ENCODE data around the gene LCLAT1. TPM values are rescaled to one million over a fixed set of nuclear protein-coding genes. Genes with fewer than 3 reads are reported as not detected.
A peak's percentile ranks its signal among the peaks of the same experiment; 100 is the strongest.

The LCLAT1 gene
- total RNA-seq, result 10 to 100 TPM; 18.0 to 20.6 TPM
- long read RNA-seq, partial matches to known transcripts, result 0 of 2 reads
- long read RNA-seq, other reads (novel, unspliced or antisense), result 2 of 2 reads

DNA sequence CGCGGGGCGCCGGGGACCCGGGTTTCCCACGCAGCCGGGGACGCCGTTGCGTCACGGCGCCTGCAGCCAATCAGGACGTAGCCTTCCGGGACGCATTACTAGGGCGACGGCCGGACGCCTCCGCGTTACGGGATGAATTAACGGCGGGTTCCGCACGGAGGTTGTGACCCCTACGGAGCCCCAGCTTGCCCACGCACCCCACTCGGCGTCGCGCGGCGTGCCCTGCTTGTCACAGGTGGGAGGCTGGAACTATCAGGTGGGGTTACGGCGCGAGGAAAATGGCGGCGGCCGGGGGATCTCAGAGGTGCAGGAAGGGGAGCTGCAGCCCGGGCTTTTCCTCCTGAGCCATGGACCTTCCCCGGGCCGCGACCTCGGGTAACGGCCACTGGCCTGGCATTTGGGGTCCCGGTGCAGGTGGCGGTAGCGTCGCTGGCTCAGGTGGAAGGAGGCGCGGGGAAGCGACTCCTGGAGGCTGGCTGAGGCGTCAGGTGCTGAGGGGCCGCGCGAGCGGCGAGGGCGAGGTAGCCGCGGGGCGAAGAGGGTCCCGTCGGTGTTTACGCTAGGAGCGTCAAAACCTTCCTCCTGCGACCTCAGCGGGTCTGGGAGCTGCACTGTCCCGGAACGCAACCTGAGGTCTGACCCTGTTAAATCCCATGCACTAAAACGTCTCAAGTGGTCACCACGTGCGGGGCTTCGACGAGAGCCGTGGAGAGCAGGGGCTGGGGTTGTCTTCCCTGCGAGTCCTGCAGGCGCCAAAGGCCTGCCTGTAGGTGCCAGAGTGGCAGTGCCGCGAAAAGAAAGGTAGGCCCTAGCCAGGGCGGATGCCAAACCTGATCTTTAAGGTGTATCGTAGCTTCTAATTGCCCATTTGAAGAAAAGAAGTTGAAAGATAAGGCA is at the start of gene LCLAT1:
Gene LCLAT1, plus strand, starts transcription at position 98 of the 897 bp plus-strand sequence. CDS start 78,345 bp downstream, outside the sequence.
- DNase-seq (peak; percentile 76 to 86), ATAC-seq (peak; percentile 84)
- intact Hi-C loops (cut with DNase I, micrococcal nuclease), result no loop called here

- DNase-seq, result no peak
- intact Hi-C loops (cut with DNase I, micrococcal nuclease), result no loop called here
- ATAC-seq, result no peak
Measured at GRCh38 chr2:30398084-30398873, 48.8 kb upstream of the LCLAT1 start.

- DNase-seq, result no peak
- intact Hi-C loops (cut with DNase I, micrococcal nuclease), result loop anchor here in 1 of 2 donors (10.0 kb wide), 1 partner anchor 166 kb away; the partner anchor contains the start of gene LBH
Measured at GRCh38 chr2:30400151-30400954, 46.7 kb upstream of the LCLAT1 start.

GRCh38 chr2:30402441-30403182 is 44.4 kb upstream of the LCLAT1 start:
- ATAC-seq, result peak; percentile 80
- no peak for DNase-seq
- intact Hi-C loops (cut with DNase I, micrococcal nuclease), result loop anchor here in 1 of 2 donors (10.0 kb wide), 1 partner anchor 168 kb away; the partner anchor contains the start of gene LBH

More at GRCh38 chr2:30400151-30400954, 46.7 kb upstream of the LCLAT1 start:
- ATAC-seq, result no peak

- intact Hi-C loops (cut with DNase I, micrococcal nuclease), result loop anchor here in 1 of 2 donors (10.0 kb wide), 1 partner anchor 169 kb away; the partner anchor contains the start of gene LBH
- no peak for DNase-seq
- peak; percentile 82 for ATAC-seq
Measured at GRCh38 chr2:30403592-30404312, 43.3 kb upstream of the LCLAT1 start.

DNA sequence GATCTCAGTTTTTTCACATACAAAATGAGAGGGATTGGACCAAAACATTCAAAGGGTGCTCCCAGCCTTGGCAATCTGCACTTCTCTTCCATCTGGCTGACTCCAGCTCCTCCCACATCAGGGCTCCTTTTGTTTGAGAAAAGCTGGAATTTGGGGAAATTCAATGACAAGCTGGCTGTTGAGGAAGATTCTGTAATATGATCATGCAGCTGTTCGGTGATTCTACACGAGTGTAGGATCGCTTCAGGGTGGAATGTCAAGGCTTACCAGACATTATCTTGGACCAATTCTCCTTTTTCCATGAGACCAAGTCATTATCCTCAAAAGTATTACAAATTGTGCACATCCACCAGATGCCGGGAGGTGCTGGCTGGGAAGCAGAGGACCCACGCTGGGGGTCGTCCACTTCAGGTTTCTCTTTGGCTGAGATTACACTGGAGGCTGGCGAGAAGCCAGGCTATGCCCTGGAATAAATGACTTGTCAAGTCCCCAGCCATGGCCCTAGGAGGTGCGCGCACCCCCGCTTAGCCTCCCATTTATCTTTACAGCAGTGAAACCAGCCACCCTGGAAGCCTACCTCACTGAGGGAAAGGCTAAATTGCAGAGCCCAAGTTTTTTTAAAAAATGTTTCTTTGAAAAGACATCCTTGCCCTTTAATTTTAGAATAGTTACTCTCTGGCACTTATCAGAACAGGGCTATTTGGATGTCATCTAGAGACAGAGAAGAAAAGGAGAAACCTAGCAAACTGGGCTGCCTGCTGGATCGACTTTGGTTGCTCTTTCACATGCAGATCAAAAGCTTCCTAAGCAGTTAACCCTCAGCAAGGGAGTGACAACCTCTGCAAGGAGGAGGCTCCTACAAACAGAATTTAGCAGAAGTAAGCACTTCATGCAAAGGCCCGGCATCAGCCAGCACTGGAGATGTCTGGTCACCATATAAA is 42.5 kb upstream of the LCLAT1 start:
- ATAC-seq (no peak), DNase-seq (peak in 1 of 2 donors; percentile 31)
- intact Hi-C loops (cut with DNase I, micrococcal nuclease), result loop anchor here in 1 of 2 donors (10.0 kb wide), 1 partner anchor 170 kb away; the partner anchor contains the start of gene LBH

GRCh38 chr2:30405260-30405605 is 41.8 kb upstream of the LCLAT1 start:
- no peak for DNase-seq
- no peak for ATAC-seq
- intact Hi-C loops (cut with DNase I, micrococcal nuclease), result loop anchor here in 1 of 2 donors (10.0 kb wide), 1 partner anchor 170 kb away; the partner anchor contains the start of gene LBH

- no peak for ATAC-seq
- intact Hi-C loops (cut with DNase I, micrococcal nuclease), result loop anchor here in 1 of 2 donors (10.0 kb wide), 1 partner anchor 172 kb away; the partner anchor contains the start of gene LBH
- no peak for DNase-seq
Measured at GRCh38 chr2:30406853-30407252, 40.2 kb upstream of the LCLAT1 start.

DNA sequence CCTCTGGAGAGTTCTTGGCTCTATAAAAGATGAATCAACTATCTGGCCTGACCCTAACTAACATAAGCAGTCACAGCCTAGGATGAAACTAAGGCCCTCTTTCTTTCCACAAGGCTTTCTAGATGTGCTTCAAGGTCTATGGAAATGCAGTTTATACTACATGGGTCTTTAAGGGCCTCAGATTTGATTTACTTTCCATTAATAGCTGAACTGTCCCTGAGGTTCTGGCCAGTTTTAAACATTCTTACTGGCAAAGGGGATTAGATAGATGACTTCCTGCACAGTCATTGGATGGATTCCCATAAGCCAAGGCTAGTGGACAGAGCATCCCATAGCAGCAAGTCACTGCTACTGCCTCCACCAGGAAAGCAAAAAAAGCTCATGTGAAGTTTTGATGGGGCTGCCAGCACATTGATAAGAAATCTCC is 38.1 kb upstream of the LCLAT1 start:
- DNase-seq, result no peak
- intact Hi-C loops (cut with DNase I, micrococcal nuclease), result loop anchor here in 1 of 2 donors (10.0 kb wide), 1 partner anchor 174 kb away; the partner anchor contains the start of gene LBH
- ATAC-seq, result no peak

DNA sequence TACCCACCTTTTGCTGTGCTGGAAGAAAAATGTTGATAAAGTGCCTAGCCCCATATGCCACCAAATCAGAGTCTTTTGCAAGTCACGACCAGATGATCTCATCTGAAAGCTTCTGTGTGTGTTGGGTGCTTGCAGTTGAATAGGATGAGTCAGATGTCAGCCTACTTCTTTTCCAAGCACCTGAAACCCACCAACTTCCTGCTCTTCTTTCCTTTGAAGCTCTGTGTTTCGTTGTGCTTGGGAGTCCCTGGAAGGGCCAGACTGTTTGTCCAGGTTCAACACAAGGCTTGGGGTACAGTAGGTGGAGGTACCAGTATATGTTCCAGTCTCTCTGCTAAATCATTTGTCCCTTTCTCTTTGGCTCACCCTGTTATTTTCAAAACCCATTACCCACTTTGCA is 36.8 kb upstream of the LCLAT1 start:
- DNase-seq, result no peak
- intact Hi-C loops (cut with DNase I, micrococcal nuclease), result no loop called here

GRCh38 chr2:30412047-30412683 is 34.9 kb upstream of the LCLAT1 start:
- ATAC-seq (no peak), DNase-seq (no peak)
- intact Hi-C loops (cut with DNase I, micrococcal nuclease), result no loop called here

More for the DNA sequence above, 36.8 kb upstream of the LCLAT1 start:
- no peak for ATAC-seq

DNA sequence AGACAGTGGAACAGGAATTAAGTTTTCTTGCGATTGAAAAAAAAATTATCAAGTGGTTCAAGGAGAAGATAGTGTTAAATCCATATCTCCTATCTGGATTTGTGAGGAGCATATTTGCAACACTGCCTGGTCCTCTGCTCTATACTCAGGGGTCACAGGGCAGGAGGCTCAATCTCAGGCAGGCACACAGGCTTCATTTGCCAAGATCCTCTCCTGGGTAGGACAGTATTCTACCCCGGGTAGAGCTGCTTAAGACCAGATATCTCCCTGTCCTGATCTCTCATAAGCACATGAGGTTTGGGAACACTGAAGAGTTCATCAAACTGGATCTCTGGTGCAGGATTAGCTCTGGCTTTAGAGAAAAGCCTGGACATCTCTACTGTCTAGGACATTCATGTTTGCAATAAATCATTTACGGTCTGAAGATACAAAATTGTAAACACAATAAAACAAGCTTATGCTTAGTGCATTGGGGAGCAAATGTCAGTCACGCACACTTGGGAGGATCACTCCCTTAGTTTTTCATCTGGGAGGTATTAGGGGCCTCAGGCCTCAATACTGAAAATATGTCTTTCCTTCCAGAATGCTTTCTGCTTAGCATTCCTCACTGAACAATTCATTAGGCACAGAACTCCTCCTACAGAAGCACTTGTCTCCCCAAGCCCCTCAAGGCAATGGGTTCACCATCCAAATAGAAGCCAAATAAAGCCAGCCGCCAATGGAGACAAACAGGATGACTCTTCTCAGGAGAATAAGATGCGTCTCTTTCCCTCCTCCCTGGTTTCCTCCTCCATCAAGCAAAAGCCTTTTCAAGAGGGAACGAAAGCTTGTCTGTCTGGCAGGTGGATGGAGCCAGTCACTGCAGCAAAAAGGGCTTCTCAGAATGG is 34.1 kb upstream of the LCLAT1 start:
- intact Hi-C loops (cut with DNase I, micrococcal nuclease), result no loop called here
- ATAC-seq (no peak), DNase-seq (no peak)

- intact Hi-C loops (cut with DNase I, micrococcal nuclease), result no loop called here
- DNase-seq, result no peak
- no peak for ATAC-seq
Measured at GRCh38 chr2:30414961-30415360, 32.1 kb upstream of the LCLAT1 start.

DNA sequence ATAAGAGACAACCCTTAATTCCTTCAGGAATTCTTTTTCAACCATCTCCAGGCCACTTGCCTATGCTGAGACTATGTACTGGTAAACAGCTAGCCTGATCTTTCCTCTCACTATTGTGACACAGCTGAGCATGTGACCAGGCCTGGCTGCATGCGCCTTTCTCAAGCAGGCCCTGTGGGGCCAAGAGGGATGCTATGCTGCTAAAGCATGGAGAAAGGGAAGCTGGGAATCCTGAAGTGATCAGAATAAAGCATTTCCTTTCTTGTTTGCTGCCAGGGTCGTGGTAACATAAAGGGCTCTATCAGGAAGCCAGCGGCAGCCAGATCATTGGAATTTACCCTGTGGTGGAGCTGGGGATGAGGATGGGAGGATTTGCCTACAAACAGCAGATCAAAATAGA is 29.8 kb upstream of the LCLAT1 start:
- DNase-seq (peak in 1 of 2 donors; percentile 15), ATAC-seq (no peak)
- intact Hi-C loops (cut with DNase I, micrococcal nuclease), result no loop called here

Measured in left colon (tissue), 2 donors.